Vagina (tissue), 2 donors: ENCODE results near the gene REPS2. TPM values are rescaled to one million over a fixed set of nuclear protein-coding genes. Genes with fewer than 3 reads are reported as not detected.

Source experiments
- DNase-seq, 2 donors: peaks; one replicate each; pipeline ENCODE4 v3.0.0-alpha.2; 2017; ENCODE audit errors: extremely low spot score in 2 of 2
- H3K27ac ChIP-seq: fragments of 200-600 bp; sonication (generic); one replicate; pipeline ENCODE4 v1.5.1; 2019
- H3K27me3 ChIP-seq: fragments of 200-600 bp; sonication (generic); one replicate; pipeline ENCODE4 v1.5.1; 2019
- H3K36me3 ChIP-seq, 2 donors: fragments of 200-600 bp; sonication (generic); one replicate each; pipeline ENCODE4 v1.5.1; 2017 to 2019
- H3K4me1 ChIP-seq: fragments of 200-600 bp; sonication (generic); one replicate; pipeline ENCODE4 v1.5.1; 2019
- H3K4me3 ChIP-seq, 2 donors: fragments of 200-600 bp; sonication (generic); 1 replicate in 1 of 2; 2 replicates in 1 of 2; pipeline ENCODE4 v1.5.1; 2016 to 2019
- H3K9me3 ChIP-seq: fragments of 200-600 bp; sonication (generic); one replicate; pipeline ENCODE4 v1.5.1; 2019
- CTCF ChIP-seq, 3 experiments: fragments of 450-650 bp in 2 of 3; fragments of 200-600 bp in 1 of 3; sonication (generic) in 1 of 3; IDR thresholded peaks; one replicate each; pipeline ENCODE4 v1.5.1; 2017 to 2019; ENCODE audit warnings: antibody characterized with exemption in 3 of 3, mild to moderate bottlenecking in 2 of 3, moderate library complexity in 2 of 3
- POLR2A ChIP-seq, 2 donors: fragments of 450-650 bp; IDR thresholded peaks; one replicate each; pipeline ENCODE4 v1.6.1; 2017; ENCODE audit warnings: antibody characterized with exemption in 2 of 2, mild to moderate bottlenecking in 2 of 2, moderate library complexity in 2 of 2
- POLR2AphosphoS5 ChIP-seq, 2 donors: sonication (generic); formaldehyde crosslinking; IDR thresholded peaks; one replicate each; pipeline ENCODE4 v1.9.0; 2017; ENCODE audit warnings: antibody characterized with exemption in 2 of 2, mild to moderate bottlenecking in 2 of 2, low read depth in 1 of 2; ENCODE audit not compliant: insufficient read depth in 1 of 2
- intact Hi-C: fragments of 100-400 bp; cut with DNase I; formaldehyde crosslinking; loops from one replicate; pipeline ENCODE4 v1.15.1; 2023
- total RNA-seq: library from RNA; depleted of rRNA; stranded (reverse); fragments of >200 nt; gene quantifications from one replicate; pipeline ENCODE4 v1.2.3, GENCODE V29; 2016

Gene REPS2
- total RNA-seq, 1 donor from 2014 or later, result 10.8 TPM

- intact Hi-C loops, result no loop called here
- no peaks in the 10 kb centered on the region for H3K4me1 ChIP-seq
- no peak overlapping the region for H3K27ac ChIP-seq
- no peak overlapping the region for H3K4me3 ChIP-seq
- no peak for DNase-seq
- no peaks in the 10 kb centered on the region for H3K9me3 ChIP-seq
- TF ChIP-seq POLR2A (IDR thresholded peaks at IDR 0.05) (no peak), POLR2AphosphoS5 (IDR thresholded peaks at IDR 0.05; ENCODE audit: insufficient read depth in 1 of 2, low read depth in 1 of 2) (no peak), CTCF (IDR thresholded peaks at IDR 0.05) (no peak)
- no peaks in the 10 kb centered on the region for H3K27me3 ChIP-seq
- no peaks in the 10 kb centered on the region for H3K36me3 ChIP-seq
Measured at GRCh38 chrX:16981209-16981608, 34.8 kb downstream of the REPS2 start.

GRCh38 chrX:16981980-16982379 lies 35.5 kb downstream of the REPS2 start:
- intact Hi-C loops, result no loop called here
- no peak for TF ChIP-seq CTCF (IDR thresholded peaks at IDR 0.05)
- TF ChIP-seq POLR2A (IDR thresholded peaks at IDR 0.05), result no peak
- TF ChIP-seq POLR2AphosphoS5 (IDR thresholded peaks at IDR 0.05; ENCODE audit: insufficient read depth in 1 of 2, low read depth in 1 of 2), result no peak
- H3K27ac ChIP-seq, result no peak overlapping the region
- H3K36me3 ChIP-seq, result no peaks in the 10 kb centered on the region
- H3K9me3 ChIP-seq, result no peaks in the 10 kb centered on the region
- no peaks in the 10 kb centered on the region for H3K27me3 ChIP-seq
- H3K4me1 ChIP-seq, result no peaks in the 10 kb centered on the region
- no peak overlapping the region for H3K4me3 ChIP-seq
- DNase-seq, result no peak

- TF ChIP-seq POLR2A (IDR thresholded peaks at IDR 0.05), result no peak
- no peak for TF ChIP-seq POLR2AphosphoS5 (IDR thresholded peaks at IDR 0.05; ENCODE audit: insufficient read depth in 1 of 2, low read depth in 1 of 2)
- TF ChIP-seq CTCF (IDR thresholded peaks at IDR 0.05), result no peak
- no peak for DNase-seq
Measured at GRCh38 chrX:16983051-16983450, 36.6 kb downstream of the REPS2 start.

GRCh38 chrX:16985286-16985685 lies 38.8 kb downstream of the REPS2 start:
- Histone ChIP-seq H3K27ac (no peak overlapping the region), H3K9me3 (no peaks in the 10 kb centered on the region)
- TF ChIP-seq POLR2A (IDR thresholded peaks at IDR 0.05) (no peak), POLR2AphosphoS5 (IDR thresholded peaks at IDR 0.05; ENCODE audit: insufficient read depth in 1 of 2, low read depth in 1 of 2) (no peak)

More at GRCh38 chrX:16983051-16983450, 36.6 kb downstream of the REPS2 start:
- H3K27ac ChIP-seq, result no peak overlapping the region
- H3K4me1 ChIP-seq, result no peaks in the 10 kb centered on the region
- H3K9me3 ChIP-seq, result no peaks in the 10 kb centered on the region
- H3K4me3 ChIP-seq, result no peak overlapping the region
- H3K27me3 ChIP-seq, result no peaks in the 10 kb centered on the region
- intact Hi-C loops, result no loop called here
- H3K36me3 ChIP-seq, result no peaks in the 10 kb centered on the region

GRCh38 chrX:16986169-16986568 lies 39.7 kb downstream of the REPS2 start:
- H3K4me1 ChIP-seq, result no peaks in the 10 kb centered on the region
- no peak overlapping the region for H3K4me3 ChIP-seq
- no peak for DNase-seq
- intact Hi-C loops, result no loop called here
- H3K9me3 ChIP-seq, result no peaks in the 10 kb centered on the region
- TF ChIP-seq POLR2A (IDR thresholded peaks at IDR 0.05) (no peak), CTCF (IDR thresholded peaks at IDR 0.05) (no peak), POLR2AphosphoS5 (IDR thresholded peaks at IDR 0.05; ENCODE audit: insufficient read depth in 1 of 2, low read depth in 1 of 2) (no peak)
- H3K36me3 ChIP-seq, result no peaks in the 10 kb centered on the region
- no peak overlapping the region for H3K27ac ChIP-seq
- H3K27me3 ChIP-seq, result no peaks in the 10 kb centered on the region

More at GRCh38 chrX:16985286-16985685, 38.8 kb downstream of the REPS2 start:
- Histone ChIP-seq H3K4me3 (no peak overlapping the region), H3K4me1 (no peaks in the 10 kb centered on the region), H3K27me3 (no peaks in the 10 kb centered on the region), H3K36me3 (no peaks in the 10 kb centered on the region)
- no peak for DNase-seq
- intact Hi-C loops, result no loop called here
